Body of pancreas (tissue), 4 donors: Measurements from ENCODE around the gene CCL22. TPM values are rescaled to one million over a fixed set of nuclear protein-coding genes. Genes with fewer than 3 reads are reported as not detected.

Source experiments
- ATAC-seq: fragments of 150-250 bp; one replicate; pipeline ENCODE4 v1.9.1; 2016
- DNase-seq, 4 donors: peaks; one replicate each; pipeline ENCODE4 v3.0.0-alpha.2; 2019
- H3K27ac ChIP-seq, 4 donors: fragments of 200-600 bp; sonication (generic); 1 replicate in 3 of 4; 2 replicates in 1 of 4; pipeline versions ENCODE4 v1.5.1 to v1.6.1; 2016 to 2019; ENCODE audit warnings: mild to moderate bottlenecking in 1 of 4, mixed read lengths in 1 of 4, moderate library complexity in 1 of 4
- H3K27me3 ChIP-seq, 2 donors: fragments of 200-600 bp; sonication (generic); one replicate each; pipeline ENCODE4 v1.6.0; 2016; ENCODE audit warnings: mild to moderate bottlenecking in 1 of 2
- H3K36me3 ChIP-seq, 2 donors: fragments of 200-600 bp; sonication (generic); replicated peaks in 1 of 2; 2 replicates each; pipeline ENCODE4 v1.5.1; 2016; ENCODE audit warnings: low read depth in 2 of 2; ENCODE audit not compliant: insufficient read depth in 1 of 2
- H3K4me1 ChIP-seq: fragments of 200-600 bp; sonication (generic); one replicate; pipeline ENCODE4 v1.6.0; 2016
- H3K4me3 ChIP-seq, 2 donors: fragments of 200-600 bp; sonication (generic); 1 replicate in 1 of 2; 2 replicates in 1 of 2; pipeline ENCODE4 v1.5.1; 2016 to 2019
- H3K9me3 ChIP-seq, 3 donors: fragments of 200-600 bp; sonication (generic); 1 replicate in 2 of 3; 2 replicates in 1 of 3; pipeline ENCODE4 v1.5.1; 2016
- POLR2A ChIP-seq, 3 donors: fragments of 450-650 bp; IDR thresholded peaks; one replicate each; pipeline ENCODE4 v1.6.1; 2016; ENCODE audit warnings: antibody characterized with exemption in 3 of 3, mild to moderate bottlenecking in 2 of 3
- WGBS, 2 donors: methylation state at CpG; one replicate each; pipeline ENCODE4 v1.1.5; 2017; 5-methylcytosine and 5-hydroxymethylcytosine counted together
- intact Hi-C: fragments of 100-400 bp; cut with DNase I; formaldehyde crosslinking; loops from one replicate; pipeline ENCODE4 v1.15.1; 2023
- total RNA-seq, 2 donors: library from RNA; depleted of rRNA; stranded (reverse); fragments of >200 nt; gene quantifications; one replicate each; pipeline ENCODE4 v1.1.0, GENCODE V29; 2016
- TF ChIP-seq, protein P1 (sequence below), 7 experiments: fragments of 450-650 bp in 4 of 7; fragments of 200-600 bp in 3 of 7; sonication (generic) in 3 of 7; IDR thresholded peaks; one replicate each; pipeline ENCODE4 v1.5.1; 2016 to 2019; ENCODE audit warnings: antibody characterized with exemption in 7 of 7

Gene CCL22
- total RNA-seq, 2 donors from 2014 or later = not detected

DNA sequence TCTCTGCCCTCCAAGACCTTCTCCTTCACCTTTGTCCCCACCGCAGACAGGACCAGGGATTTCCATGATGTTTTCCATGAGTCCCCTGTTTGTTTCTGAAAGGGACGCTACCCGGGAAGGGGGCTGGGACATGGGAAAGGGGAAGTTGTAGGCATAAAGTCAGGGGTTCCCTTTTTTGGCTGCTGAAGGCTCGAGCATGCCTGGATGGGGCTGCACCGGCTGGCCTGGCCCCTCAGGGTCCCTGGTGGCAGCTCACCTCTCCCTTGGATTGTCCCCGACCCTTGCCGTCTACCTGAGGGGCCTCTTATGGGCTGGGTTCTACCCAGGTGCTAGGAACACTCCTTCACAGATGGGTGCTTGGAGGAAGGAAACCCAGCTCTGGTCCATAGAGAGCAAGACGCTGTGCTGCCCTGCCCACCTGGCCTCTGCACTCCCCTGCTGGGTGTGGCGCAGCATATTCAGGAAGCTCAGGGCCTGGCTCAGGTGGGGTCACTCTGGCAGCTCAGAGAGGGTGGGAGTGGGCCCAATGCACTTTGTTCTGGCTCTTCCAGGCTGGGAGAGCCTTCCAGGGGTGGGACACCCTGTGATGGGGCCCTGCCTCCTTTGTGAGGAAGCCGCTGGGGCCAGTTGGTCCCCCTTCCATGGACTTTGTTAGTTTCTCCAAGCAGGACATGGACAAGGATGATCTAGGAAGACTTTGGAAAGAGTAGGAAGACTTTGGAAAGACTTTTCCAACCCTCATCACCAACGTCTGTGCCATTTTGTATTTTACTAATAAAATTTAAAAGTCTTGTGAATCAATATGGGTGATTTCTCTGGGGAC lies 25.9 kb downstream of the CCL22 start:
- intact Hi-C loops = no loop called here
- H3K36me3 ChIP-seq = no peaks in the 10 kb centered on the region
- TF ChIP-seq, protein P1, sequence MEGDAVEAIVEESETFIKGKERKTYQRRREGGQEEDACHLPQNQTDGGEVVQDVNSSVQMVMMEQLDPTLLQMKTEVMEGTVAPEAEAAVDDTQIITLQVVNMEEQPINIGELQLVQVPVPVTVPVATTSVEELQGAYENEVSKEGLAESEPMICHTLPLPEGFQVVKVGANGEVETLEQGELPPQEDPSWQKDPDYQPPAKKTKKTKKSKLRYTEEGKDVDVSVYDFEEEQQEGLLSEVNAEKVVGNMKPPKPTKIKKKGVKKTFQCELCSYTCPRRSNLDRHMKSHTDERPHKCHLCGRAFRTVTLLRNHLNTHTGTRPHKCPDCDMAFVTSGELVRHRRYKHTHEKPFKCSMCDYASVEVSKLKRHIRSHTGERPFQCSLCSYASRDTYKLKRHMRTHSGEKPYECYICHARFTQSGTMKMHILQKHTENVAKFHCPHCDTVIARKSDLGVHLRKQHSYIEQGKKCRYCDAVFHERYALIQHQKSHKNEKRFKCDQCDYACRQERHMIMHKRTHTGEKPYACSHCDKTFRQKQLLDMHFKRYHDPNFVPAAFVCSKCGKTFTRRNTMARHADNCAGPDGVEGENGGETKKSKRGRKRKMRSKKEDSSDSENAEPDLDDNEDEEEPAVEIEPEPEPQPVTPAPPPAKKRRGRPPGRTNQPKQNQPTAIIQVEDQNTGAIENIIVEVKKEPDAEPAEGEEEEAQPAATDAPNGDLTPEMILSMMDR (IDR thresholded peaks at IDR 0.05) = no peak
- TF ChIP-seq POLR2A (IDR thresholded peaks at IDR 0.05) = no peak
- H3K9me3 ChIP-seq = no peaks in the 10 kb centered on the region
- WGBS, 2 donors = 54 to 73% methylated on average over 7 to 11 of the region's 11 CpGs
- H3K4me3 ChIP-seq = no peak overlapping the region
- peaks cover 7% of the 10 kb centered on the region for H3K4me1 ChIP-seq
- no peaks in the 10 kb centered on the region for H3K27me3 ChIP-seq
- DNase-seq (no peak), ATAC-seq (no peak)
- no peak overlapping the region for H3K27ac ChIP-seq

DNA sequence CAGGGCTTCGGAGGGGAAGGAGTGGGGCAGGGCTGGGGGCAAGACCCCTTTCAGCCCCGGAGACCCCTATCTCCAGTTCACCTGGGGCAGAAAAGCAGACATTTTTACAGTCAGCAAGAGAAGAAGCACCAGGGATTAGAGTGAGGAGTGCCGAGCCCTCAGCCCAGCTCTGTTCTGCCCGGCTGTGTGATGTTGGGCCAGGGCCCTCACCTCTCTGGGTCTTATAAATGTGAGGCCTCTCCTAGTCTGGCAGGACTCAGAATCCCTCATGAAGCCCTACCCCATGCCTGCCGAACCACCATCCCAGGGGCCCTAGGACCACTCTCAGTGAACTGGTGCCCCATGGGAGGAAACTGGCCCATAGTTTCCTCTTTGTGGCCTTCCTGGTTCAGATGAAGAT lies 26.5 kb downstream of the CCL22 start:
- no peaks in the 10 kb centered on the region for H3K36me3 ChIP-seq
- whole genome bisulfite sequencing, 2 donors = 45 to 73% methylated on average over 3 to 5 of the region's 5 CpGs
- TF ChIP-seq, protein P1 (IDR thresholded peaks at IDR 0.05) = no peak
- TF ChIP-seq POLR2A (IDR thresholded peaks at IDR 0.05) = no peak
- no peak for ATAC-seq
- H3K27me3 ChIP-seq = no peaks in the 10 kb centered on the region
- no peak overlapping the region for H3K27ac ChIP-seq
- no peak for DNase-seq
- H3K9me3 ChIP-seq = no peaks in the 10 kb centered on the region
- intact Hi-C loops = no loop called here
- no peak overlapping the region for H3K4me3 ChIP-seq
- peaks cover 7% of the 10 kb centered on the region for H3K4me1 ChIP-seq

DNA sequence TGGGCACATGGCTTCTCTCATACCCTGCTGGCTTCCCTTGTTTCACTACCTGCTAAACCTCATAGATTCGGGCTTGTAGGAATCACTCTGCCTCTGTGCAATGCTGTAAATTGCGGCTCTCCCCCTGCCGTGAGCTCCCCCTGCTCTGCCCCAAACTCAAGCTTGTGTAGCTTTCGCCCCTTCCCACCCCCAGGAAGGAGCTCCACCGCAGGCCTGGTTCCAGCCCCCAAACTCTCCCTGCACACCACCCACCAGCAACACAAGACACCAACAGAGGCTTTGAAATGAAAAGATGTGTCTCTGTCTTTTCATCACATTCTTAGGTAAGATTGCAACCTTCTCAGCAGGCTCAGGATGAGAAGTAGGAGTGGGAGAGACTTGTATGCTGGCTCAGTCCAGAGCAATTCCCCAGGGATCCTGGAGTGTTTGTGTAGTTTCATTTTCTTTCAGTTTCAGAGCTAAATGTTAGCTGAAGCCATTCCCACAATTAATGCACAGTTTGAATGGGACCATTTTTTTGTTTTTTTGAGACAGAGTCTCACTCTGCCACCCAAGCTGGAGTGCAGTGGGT lies 27.9 kb downstream of the CCL22 start:
- no peaks in the 10 kb centered on the region for H3K9me3 ChIP-seq
- no peak overlapping the region for H3K4me3 ChIP-seq
- H3K27ac ChIP-seq = no peak overlapping the region
- H3K4me1 ChIP-seq = peaks cover 7% of the 10 kb centered on the region
- DNase-seq (no peak), ATAC-seq (no peak)
- no peaks in the 10 kb centered on the region for H3K36me3 ChIP-seq
- TF ChIP-seq, protein P1 (IDR thresholded peaks at IDR 0.05) = no peak
- no peak for TF ChIP-seq POLR2A (IDR thresholded peaks at IDR 0.05)
- intact Hi-C loops = no loop called here
- H3K27me3 ChIP-seq = no peaks in the 10 kb centered on the region
- WGBS, 2 donors = 76 to 78% methylated on average over 5 of the region's 5 CpGs

DNA sequence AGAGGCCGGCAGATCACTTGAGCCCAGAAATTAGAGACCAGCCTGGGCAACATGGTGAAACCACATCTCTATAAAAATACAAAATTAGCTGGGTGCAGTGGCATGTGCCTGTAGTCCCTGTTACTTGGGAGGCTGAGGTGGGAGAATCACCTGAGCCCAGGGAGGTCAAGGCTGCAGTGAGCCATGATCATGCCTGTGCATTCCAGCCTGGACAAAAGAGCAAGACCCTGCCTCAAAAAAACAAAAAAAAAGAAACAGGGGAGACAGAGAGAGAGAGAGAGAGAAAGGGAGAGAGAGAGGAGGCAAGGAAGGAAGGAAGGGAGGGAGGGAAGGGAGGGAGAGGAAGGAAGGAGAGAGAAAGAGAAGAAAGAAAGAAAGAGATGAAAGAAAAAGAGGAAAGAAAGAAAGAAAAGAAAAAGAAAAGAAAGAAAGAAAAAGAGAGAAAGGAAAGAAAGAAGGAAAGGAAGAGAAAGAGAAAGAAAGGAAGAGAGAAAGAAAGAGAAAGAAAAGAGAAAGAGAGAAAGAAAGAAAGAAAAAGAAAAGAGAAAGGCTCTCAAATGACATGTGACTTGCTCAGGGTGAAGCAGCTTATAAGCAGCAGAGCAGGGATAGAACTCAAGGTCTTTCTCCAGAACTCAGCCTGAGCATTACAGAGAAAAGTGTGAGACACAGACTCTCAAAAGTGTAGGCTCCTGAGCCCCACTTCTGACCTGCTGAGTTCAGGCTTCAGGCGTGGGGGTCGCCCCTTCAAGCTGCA lies 29.2 kb downstream of the CCL22 start:
- H3K4me3 ChIP-seq = no peak overlapping the region

More for the DNA sequence above, 29.2 kb downstream of the CCL22 start:
- 53 to 63% methylated on average over 3 of the region's 3 CpGs for WGBS, 2 donors
- DNase-seq (no peak), ATAC-seq (no peak)
- intact Hi-C loops = no loop called here
- TF ChIP-seq POLR2A (IDR thresholded peaks at IDR 0.05) = no peak
- TF ChIP-seq, protein P1 (IDR thresholded peaks at IDR 0.05) = no peak
- H3K27ac ChIP-seq = peak overlapping the region in 1 of 4 donors; percentile 13
- H3K27me3 ChIP-seq = no peaks in the 10 kb centered on the region
- no peaks in the 10 kb centered on the region for H3K36me3 ChIP-seq
- H3K9me3 ChIP-seq = no peaks in the 10 kb centered on the region
- H3K4me1 ChIP-seq = peaks cover 7% of the 10 kb centered on the region
